IPS-20b (cell line): ENCODE measurements around the gene SKI.

ENCODE experiments used
- H3K27ac ChIP-seq: one replicate; pipeline ENCODE4 v1.5.1; 2013; ENCODE audit warnings: low read length
- H3K27me3 ChIP-seq: 2 replicates; pipeline ENCODE4 v1.6.1; 2013; ENCODE audit warnings: mild to moderate bottlenecking, low read length, inconsistent platforms; ENCODE audit not compliant: insufficient read depth
- H3K36me3 ChIP-seq: 2 replicates; pipeline ENCODE4 v1.6.1; 2013; ENCODE audit warnings: low read depth, mild to moderate bottlenecking, inconsistent platforms, low read length, moderate library complexity; ENCODE audit not compliant: insufficient read depth
- H3K4me1 ChIP-seq: 2 replicates; pipeline ENCODE4 v1.6.1; 2013; ENCODE audit warnings: mild to moderate bottlenecking, control low read depth, inconsistent platforms, low read length, moderate library complexity; ENCODE audit not compliant: insufficient read depth
- H3K4me3 ChIP-seq: 2 replicates; pipeline ENCODE4 v1.5.1; 2013; ENCODE audit warnings: mild to moderate bottlenecking, low read length, inconsistent platforms
- H3K9ac ChIP-seq: 2 replicates; pipeline ENCODE4 v1.6.1; 2013; ENCODE audit warnings: low read depth, mild to moderate bottlenecking, inconsistent platforms, low read length, moderate library complexity
- H3K9me3 ChIP-seq: 2 replicates; pipeline ENCODE4 v1.6.1; 2013; ENCODE audit warnings: mild to moderate bottlenecking, low read depth, low read length, inconsistent platforms; ENCODE audit not compliant: insufficient read depth

SKI gene

DNA sequence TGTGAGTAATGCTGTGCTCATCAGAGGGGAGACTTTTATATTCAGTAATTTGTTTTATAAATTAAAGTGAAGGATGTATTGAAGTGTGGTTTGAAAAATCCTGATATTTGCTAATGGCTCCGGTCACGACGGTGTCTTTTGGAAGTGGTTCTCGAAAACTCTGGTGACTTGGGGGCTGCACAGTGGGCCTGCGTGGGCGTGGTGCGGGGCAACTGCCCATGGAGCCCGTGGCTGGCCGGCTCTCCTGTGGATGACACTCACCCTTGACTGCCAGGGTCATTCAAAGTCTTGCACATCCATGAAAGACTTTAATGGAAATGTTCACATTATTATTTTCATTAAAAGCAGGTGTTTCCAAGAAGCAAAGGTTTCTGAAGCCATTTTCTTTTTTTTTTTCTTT lies 41.2 kb upstream of the SKI start:
- no peaks in the 10 kb centered on the region; the same call in none of the 2 replicates for H3K4me1 ChIP-seq
- H3K27ac ChIP-seq: no peak overlapping the region
- H3K4me3 ChIP-seq: no peak overlapping the region
- no peak overlapping the region for H3K9ac ChIP-seq
- H3K27me3 ChIP-seq: no peaks in the 10 kb centered on the region
- H3K9me3 ChIP-seq: no peaks in the 10 kb centered on the region
- peaks cover 21% of the 10 kb centered on the region for H3K36me3 ChIP-seq

DNA sequence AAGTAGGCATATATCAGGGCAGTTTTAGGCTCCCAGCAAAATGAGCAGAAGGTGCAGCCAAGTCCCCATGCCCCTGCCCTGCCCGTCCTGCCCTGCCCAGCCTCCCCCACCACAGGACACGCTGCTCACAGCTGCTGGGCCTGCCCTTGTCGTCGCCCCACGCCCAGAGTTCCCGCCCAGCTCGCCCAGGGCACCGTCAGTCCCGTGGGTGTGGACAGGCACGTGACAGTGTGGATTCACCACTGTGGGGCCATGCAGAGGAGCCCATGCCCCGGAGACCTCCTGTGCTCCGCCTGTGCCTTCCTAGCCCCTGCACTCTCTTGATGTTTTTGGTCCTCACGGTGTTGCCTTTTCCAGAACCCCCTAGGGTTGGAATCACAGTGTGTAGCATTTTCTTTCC lies 40.5 kb upstream of the SKI start:
- Histone ChIP-seq H3K27me3 (no peaks in the 10 kb centered on the region), H3K9ac (no peak overlapping the region), H3K27ac (no peak overlapping the region), H3K4me1 (no peaks in the 10 kb centered on the region; the same call in none of the 2 replicates), H3K4me3 (no peak overlapping the region), H3K36me3 (peaks cover 28% of the 10 kb centered on the region), H3K9me3 (no peaks in the 10 kb centered on the region)

DNA sequence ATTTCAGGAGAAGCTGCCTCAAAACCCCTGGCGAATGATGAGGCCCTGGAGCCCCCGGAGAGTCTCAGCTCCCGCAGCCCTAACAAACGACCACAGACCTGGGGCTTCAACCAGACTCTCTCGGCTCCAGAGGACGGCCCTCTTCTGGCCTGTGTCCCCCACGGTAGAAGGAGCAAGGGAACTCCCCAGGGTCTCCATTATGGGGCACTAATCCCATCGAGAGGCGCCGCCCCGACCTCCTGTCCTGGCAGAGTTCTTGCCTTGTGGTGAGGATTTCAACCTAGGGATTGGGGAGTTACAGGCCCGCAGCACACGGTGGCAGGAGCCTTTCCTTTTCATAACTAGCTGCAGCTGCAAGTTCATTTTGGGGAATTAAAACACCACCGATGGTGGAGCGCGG lies 39.8 kb upstream of the SKI start:
- H3K36me3 ChIP-seq: peaks cover 34% of the 10 kb centered on the region
- H3K27me3 ChIP-seq: no peaks in the 10 kb centered on the region
- no peak overlapping the region for H3K4me3 ChIP-seq
- no peaks in the 10 kb centered on the region for H3K9me3 ChIP-seq
- H3K9ac ChIP-seq: no peak overlapping the region
- H3K27ac ChIP-seq: no peak overlapping the region
- H3K4me1 ChIP-seq: no peaks in the 10 kb centered on the region; the same call in none of the 2 replicates

DNA sequence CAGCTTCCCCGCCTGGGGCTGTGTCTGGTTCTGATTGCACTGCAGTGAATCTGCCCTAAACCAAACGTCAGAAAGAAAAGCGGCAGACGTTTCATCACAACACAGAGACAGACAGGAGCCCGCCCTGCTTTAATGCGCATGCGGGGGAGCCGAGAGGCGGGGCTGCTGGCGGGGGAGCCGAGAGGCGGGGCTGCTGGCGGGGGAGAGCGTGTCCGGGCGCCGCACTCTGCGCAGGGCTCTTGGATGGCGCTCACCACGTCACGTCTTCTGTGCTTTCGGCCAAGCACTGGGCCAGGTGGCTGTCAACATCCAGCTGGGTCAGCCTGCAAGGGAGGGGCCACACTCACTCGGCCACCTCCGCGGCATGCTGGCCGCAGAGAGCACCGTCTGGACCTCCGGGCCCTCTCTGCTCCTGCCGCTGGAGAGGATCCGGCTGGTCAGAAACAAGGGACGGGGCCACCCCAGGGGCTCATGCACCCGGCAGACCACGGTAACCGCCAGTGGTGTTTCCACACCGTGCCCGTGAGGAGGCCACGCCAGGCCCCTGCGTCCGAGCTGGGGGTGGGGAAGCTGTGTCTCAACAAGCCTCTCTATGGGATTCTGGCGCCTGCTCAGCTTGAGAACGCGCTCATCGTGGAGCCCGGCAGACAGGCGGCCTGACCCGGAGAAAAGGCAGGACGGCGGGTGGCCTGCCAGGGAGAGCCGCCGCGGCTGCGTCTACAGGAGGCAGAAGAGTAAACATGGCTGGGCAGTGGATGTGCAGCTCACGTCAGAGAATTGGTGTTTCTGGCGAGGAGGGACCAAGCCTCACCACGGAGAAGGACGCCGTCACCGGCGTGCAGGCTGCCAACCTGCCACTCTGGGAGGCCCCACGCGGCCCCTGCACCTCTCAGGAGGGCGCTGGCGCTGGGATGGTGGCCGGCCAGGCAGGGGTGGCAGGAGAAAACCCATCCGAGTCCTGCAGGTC lies 38.4 kb upstream of the SKI start:
- peaks cover 30% of the 10 kb centered on the region for H3K36me3 ChIP-seq
- no peaks in the 10 kb centered on the region for H3K27me3 ChIP-seq
- H3K27ac ChIP-seq: no peak overlapping the region
- peak overlapping the region; percentile 66; the same call in 1 of the 2 replicates for H3K4me3 ChIP-seq
- H3K4me1 ChIP-seq: no peaks in the 10 kb centered on the region; the same call in none of the 2 replicates
- H3K9me3 ChIP-seq: no peaks in the 10 kb centered on the region
- peak overlapping the region; percentile 59; the same call in 1 of the 2 replicates for H3K9ac ChIP-seq

DNA sequence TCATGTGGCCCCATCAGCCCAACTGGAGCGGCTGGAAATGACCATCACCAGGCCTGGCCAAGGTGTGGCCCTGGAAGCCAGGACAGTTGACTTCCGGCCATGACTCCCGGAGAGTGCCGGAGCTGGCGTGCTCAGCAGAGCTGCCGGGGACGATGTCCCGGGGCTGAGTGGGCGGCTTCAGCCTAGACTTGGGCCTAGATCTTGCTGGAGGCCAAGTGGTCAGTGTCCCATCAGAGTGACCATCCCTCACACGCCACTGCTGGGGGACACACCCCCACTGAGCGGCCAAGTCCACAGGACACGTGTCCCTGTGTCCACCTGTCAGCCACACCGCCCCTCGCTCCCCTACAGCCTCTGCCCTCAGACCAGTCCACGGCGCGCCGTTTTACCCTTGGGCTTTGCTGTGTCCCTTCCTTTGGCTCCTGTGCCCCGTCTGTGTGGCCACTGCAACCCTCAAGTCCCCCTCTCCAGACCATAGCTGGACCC lies 37.6 kb upstream of the SKI start:
- no peak overlapping the region for H3K9ac ChIP-seq
- H3K4me3 ChIP-seq: no peak overlapping the region
- H3K27ac ChIP-seq: no peak overlapping the region
- H3K27me3 ChIP-seq: no peaks in the 10 kb centered on the region
- H3K9me3 ChIP-seq: no peaks in the 10 kb centered on the region
- H3K4me1 ChIP-seq: no peaks in the 10 kb centered on the region; the same call in none of the 2 replicates
- H3K36me3 ChIP-seq: peaks cover 22% of the 10 kb centered on the region

DNA sequence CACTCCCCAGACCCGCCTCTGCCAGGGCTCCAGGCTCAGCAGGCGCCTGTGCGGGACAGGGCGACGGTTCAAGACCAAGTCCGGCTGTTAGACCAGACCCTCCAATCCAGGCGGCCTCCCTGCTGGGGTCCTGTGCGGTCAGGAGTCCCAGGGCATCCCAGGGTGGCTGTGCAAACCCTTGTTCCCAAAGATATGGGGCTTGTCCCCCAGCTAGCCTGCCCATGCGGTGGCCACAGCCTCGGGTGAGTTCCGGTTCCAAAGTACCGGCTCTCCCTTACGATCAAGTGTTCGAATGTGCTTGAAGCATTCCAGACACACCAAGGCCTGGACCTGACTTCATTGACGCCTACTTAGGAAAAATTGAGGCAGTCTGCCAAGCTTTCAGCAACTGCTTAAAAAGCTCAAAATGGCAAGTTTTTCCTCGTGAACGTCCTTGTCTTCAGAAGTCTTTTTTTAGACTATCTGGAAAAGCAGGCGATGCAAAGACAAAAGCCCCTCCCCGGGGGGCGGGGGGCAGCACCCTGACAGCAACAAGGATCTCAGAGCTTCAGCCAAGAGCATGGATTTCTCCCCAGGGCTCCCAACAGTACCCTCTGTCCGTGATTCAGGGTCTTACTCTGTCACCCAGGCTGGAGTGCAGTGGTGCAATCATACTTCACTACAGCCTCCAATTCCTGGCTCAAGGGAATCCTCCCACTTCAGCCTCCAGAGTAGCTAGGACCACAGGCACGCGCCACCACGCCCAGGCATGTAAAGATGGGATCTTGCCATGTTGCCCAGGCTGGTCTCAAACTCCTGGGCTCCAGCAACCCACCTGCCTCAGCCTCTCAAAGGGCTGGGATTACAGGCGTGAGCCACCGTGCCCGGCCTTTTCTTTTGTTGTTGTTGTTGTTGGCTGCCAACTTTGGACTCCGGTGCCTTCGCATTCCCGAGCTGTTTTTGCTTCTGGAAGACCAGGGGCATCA lies 35.8 kb upstream of the SKI start:
- Histone ChIP-seq H3K4me3 (no peak overlapping the region), H3K36me3 (peaks cover 19% of the 10 kb centered on the region; the same call in 1 of the 2 replicates), H3K9me3 (no peaks in the 10 kb centered on the region), H3K27me3 (no peaks in the 10 kb centered on the region), H3K27ac (no peak overlapping the region), H3K9ac (no peak overlapping the region), H3K4me1 (no peaks in the 10 kb centered on the region; the same call in none of the 2 replicates)

DNA sequence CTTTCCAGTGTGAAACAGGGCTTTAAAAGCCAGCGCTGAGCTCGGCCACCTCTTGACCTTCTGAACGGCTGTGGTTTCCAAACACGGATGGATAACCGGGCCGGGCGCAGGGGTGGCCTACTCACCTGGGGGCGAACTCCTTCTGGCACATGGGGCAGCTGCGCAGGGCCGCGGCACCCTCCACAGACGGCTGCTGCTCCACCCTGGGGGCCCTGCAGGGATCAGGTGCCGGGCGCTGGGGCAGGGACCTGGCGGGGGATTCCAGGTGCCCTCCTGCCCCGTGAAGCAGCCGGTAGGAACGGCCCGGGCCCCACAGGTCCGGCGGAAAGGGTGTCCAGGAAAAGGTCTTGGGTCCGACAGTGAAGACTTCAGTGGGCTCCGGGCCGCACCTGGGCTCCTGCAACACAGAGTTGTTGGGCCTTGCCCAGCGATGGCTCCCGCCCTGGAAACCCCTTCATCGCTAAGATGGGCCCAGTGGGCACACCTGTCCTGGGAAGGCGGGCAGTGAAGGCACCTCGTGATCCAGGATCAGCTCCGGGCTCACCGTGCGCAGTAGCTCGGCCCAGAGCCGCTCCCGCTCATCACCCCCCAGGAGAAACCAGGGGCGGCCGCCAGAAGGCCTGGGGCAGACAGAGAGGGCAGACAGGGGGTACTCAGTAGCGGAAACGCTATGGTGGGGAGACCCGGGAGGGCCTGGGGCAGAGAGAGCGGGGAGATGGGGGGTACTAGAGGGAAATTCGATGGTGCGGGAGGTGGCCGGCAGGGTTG lies 34.4 kb upstream of the SKI start:
- no peaks in the 10 kb centered on the region; the same call in none of the 2 replicates for H3K4me1 ChIP-seq
- H3K36me3 ChIP-seq: peaks cover 14% of the 10 kb centered on the region; the same call in 1 of the 2 replicates
- H3K4me3 ChIP-seq: peak overlapping the region; percentile 73
- H3K9ac ChIP-seq: peak overlapping the region; percentile 72; the same call in 1 of the 2 replicates
- no peaks in the 10 kb centered on the region for H3K9me3 ChIP-seq
- no peaks in the 10 kb centered on the region for H3K27me3 ChIP-seq
- no peak overlapping the region for H3K27ac ChIP-seq

DNA sequence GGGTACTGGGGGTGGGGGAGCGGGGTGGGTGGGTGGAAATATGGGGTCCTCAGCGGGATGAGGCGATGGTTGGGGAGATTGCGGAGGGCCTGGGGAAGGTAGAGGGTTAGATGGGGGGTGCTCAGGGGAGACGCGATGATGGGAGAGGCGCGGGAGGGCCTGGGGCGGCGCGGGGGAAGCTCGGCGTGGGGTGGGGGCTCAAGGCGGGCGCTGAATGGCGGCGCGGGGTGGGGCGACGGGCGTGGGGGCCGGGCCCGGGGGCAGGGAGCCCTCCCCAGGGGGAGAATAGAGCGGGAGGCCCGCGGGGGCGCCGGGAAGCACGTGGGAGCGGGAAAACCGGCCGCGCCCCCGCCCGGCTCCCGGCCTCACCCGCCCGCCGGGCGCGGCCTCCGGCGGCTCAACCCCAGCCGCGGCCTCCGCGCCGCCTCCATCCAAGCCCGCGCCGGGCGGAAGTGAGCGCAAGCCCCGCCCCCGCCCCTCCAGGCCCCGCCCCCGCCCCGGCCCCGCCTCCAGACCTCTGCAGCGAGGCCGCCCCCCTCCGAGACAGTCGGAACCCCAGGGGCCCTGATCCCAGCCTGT lies 33.7 kb upstream of the SKI start, which contains the start of gene FAAP20:
TSS of gene FAAP20 (minus strand) at position 454 of the 579 bp plus-strand sequence. CDS start at position 431, 23 bp downstream.
- H3K4me3 ChIP-seq: peak within 1 kb of the TSS; percentile 82
- peaks cover 14% of the 10 kb centered on the region; the same call in 1 of the 2 replicates for H3K36me3 ChIP-seq
- no peaks in the 10 kb centered on the region for H3K27me3 ChIP-seq
- peak within 1 kb of the TSS; percentile 12 for H3K27ac ChIP-seq
- H3K4me1 ChIP-seq: no peaks in the 10 kb centered on the region; the same call in none of the 2 replicates
- H3K9ac ChIP-seq: peak within 1 kb of the TSS; percentile 72; the same call in 1 of the 2 replicates
- H3K9me3 ChIP-seq: no peaks in the 10 kb centered on the region

DNA sequence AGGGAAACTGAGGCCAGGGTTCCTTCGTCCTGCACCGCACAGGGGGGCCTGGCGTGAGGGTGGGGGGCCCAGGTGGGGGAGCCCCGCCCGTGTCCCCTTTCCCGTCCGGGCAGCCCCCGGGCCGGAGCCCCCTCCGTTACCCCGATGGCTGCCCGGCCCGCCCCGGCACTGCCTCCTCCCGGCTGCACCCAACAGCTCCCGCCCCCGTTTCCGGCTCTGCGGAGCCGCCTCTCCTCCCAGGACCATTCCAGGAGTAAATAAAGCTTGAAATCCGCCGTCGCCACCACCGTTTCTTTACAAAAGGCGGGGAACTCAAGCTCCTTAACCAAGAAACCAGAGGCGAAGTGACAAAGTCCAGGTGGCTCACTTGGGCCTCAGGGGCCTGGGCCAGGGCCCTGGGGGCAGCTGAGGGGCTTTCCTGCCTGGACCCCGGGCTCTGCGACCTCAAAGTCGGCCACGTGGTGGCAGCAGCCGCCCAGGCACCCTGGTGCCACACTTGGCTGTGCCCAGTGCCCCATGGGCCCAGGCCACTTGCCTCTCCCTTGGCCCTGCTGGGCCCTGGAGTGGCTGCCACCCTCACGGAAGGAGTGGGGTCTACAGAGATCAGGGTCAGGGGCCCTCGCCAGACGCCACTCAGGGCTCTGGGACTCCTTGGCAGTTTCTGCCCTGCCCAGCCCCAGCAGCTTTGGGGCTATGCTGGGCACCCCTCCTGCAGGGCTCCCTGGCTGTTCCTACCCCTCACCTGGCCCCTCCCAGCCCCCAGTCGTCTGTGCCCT lies 33.0 kb upstream of the SKI start:
- H3K36me3 ChIP-seq: peaks cover 14% of the 10 kb centered on the region; the same call in 1 of the 2 replicates
- H3K4me1 ChIP-seq: no peaks in the 10 kb centered on the region; the same call in none of the 2 replicates
- H3K27ac ChIP-seq: peak overlapping the region; percentile 12
- peak overlapping the region; percentile 82 for H3K4me3 ChIP-seq
- H3K9ac ChIP-seq: peak overlapping the region; percentile 72; the same call in 1 of the 2 replicates
- no peaks in the 10 kb centered on the region for H3K27me3 ChIP-seq
- no peaks in the 10 kb centered on the region for H3K9me3 ChIP-seq

DNA sequence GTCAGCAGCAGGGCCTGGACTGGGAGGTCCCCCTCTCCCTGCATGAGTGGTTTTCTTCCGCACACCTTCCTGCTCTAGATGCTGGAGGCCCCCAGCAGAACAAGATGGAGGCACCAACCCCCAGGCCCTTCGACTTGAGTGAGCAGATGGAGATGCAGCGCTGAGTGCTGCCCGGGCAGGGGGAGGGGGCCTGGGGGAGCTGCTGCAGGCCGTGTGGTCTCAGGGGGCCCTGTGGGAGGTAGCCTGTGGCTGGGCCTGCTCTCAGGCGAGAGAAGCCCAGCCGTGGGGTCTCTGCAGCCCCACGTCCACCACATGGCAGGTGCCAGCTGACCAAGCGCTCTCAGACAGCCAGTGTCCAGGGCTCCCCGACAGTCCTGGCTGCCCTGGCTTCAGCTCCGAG lies 32.3 kb upstream of the SKI start:
- Histone ChIP-seq H3K27ac (no peak overlapping the region), H3K4me1 (no peaks in the 10 kb centered on the region), H3K4me3 (no peak overlapping the region), H3K36me3 (peaks cover 14% of the 10 kb centered on the region; the same call in 1 of the 2 replicates), H3K9me3 (no peaks in the 10 kb centered on the region), H3K9ac (no peak overlapping the region), H3K27me3 (no peaks in the 10 kb centered on the region)
